ENCODE measurements around the gene ANGPTL3. TPM values are rescaled to one million over a fixed set of nuclear protein-coding genes. Genes with fewer than 3 reads are reported as not detected.

Gene ANGPTL3
- total and polyA plus RNA-seq, 8 donors, result 0.52 to 1.0 (median 0.84) TPM; not detected in 2

GRCh38 chr1:62654744-62655143 is 57.4 kb downstream of the ANGPTL3 start:
- ATAC-seq, result no peak
- no peak for DNase-seq
- no peak overlapping the region for H3K27ac ChIP-seq
- no peak overlapping the region for H3K4me3 ChIP-seq
- no peaks in the 10 kb centered on the region for H3K27me3 ChIP-seq
- H3K4me1 ChIP-seq, result no peaks in the 10 kb centered on the region
- H3K9me3 ChIP-seq, result no peaks in the 10 kb centered on the region
- TF ChIP-seq CTCF (IDR thresholded peaks at IDR 0.05), result no peak
- intact Hi-C loops (cut with DNase I), result no loop called here
- H3K36me3 ChIP-seq, result no peaks in the 10 kb centered on the region

Other genes with a start within 250 kb of the ANGPTL3 start
- 10 to 100 TPM; 21.1 to 26.7 TPM for gene USP1, start 160.5 kb upstream of the ANGPTL3 start, total RNA-seq
- gene USP1, start 160.5 kb upstream of the ANGPTL3 start, polyA plus RNA-seq (ENCODE audit: insufficient read length in 6 of 6), result 10 to 100 TPM; 52.4 to 72.3 (median 57.9) TPM
- 10 to 100 TPM; 33.1 to 38.3 TPM for gene DOCK7, start 90.9 kb downstream of the ANGPTL3 start, total RNA-seq
- gene DOCK7, start 90.9 kb downstream of the ANGPTL3 start, polyA plus RNA-seq (ENCODE audit: insufficient read length in 6 of 6), result 10 to 100 TPM; 43.3 to 53.8 (median 48.3) TPM
- gene ATG4C, start 186.6 kb downstream of the ANGPTL3 start, total RNA-seq, result 10 to 100 TPM; 12.7 to 18.0 TPM
- 10 to 100 TPM; 17.4 to 21.3 (median 18.5) TPM for gene ATG4C, start 186.6 kb downstream of the ANGPTL3 start, polyA plus RNA-seq (ENCODE audit: insufficient read length in 6 of 6)

Measured in left lung (tissue), 10 donors.